Stimulated activated CD8-positive, alpha-beta memory T cell treated with anti-CD3 and anti-CD28 coated beads, Interleukin-2, amount 100 ng/mL, for 1 hour (primary cell): ENCODE results near the gene RPL39L.

Experiments
- DNase-seq, 2 donors: peaks; one replicate each; pipeline ENCODE4 v3.0.0-alpha.2; 2020; ENCODE audit warnings: low read depth in 2 of 2

The RPL39L gene

GRCh38 chr3:187098923-187099512 is 40.3 kb downstream of the RPL39L start:
- no peak for DNase-seq

GRCh38 chr3:187093320-187093719 is 46.0 kb downstream of the RPL39L start:
- DNase-seq, result no peak

GRCh38 chr3:187088701-187089100 is 50.6 kb downstream of the RPL39L start:
- DNase-seq, result no peak

- no peak for DNase-seq
These were observed 52.5 kb downstream of the RPL39L start for GRCh38 chr3:187086831-187087230.

- no peak for DNase-seq
These were observed 53.4 kb downstream of the RPL39L start for GRCh38 chr3:187085933-187086332.

- DNase-seq, result no peak
These were observed 54.2 kb downstream of the RPL39L start for GRCh38 chr3:187085021-187085666.

- DNase-seq, result no peak
These were observed 54.7 kb downstream of the RPL39L start for GRCh38 chr3:187084580-187084979.

GRCh38 chr3:187084126-187084525 is 55.2 kb downstream of the RPL39L start:
- no peak for DNase-seq

GRCh38 chr3:187082758-187083375 is 56.4 kb downstream of the RPL39L start:
- DNase-seq, result no peak

GRCh38 chr3:187080799-187081450 is 58.4 kb downstream of the RPL39L start:
- no peak for DNase-seq

- no peak for DNase-seq
These were observed 59.9 kb downstream of the RPL39L start for GRCh38 chr3:187079090-187080022.

- DNase-seq, result no peak
These were observed 61.8 kb downstream of the RPL39L start for GRCh38 chr3:187077537-187077936.

- DNase-seq, result no peak
These were observed 62.2 kb downstream of the RPL39L start for GRCh38 chr3:187077085-187077484.

- no peak for DNase-seq
These were observed 63.0 kb downstream of the RPL39L start for GRCh38 chr3:187076297-187076696.

- DNase-seq, result no peak
These were observed 64.5 kb downstream of the RPL39L start for GRCh38 chr3:187074846-187075245.

GRCh38 chr3:187073581-187074098 is 65.7 kb downstream of the RPL39L start:
- DNase-seq, result no peak

GRCh38 chr3:187072511-187072910 is 66.8 kb downstream of the RPL39L start:
- DNase-seq, result no peak

- no peak for DNase-seq
These were observed 67.2 kb downstream of the RPL39L start for GRCh38 chr3:187072102-187072501.
